GM12891 (cell line): ENCODE data around the gene YAF2.

ENCODE experiments used
- PAX5 ChIP-seq: IDR thresholded peaks from 2 replicates; pipeline ENCODE4 v1.6.1; 2011; ENCODE audit warnings: low read length, moderate library complexity, mild to moderate bottlenecking; ENCODE audit not compliant: insufficient read depth, severe bottlenecking
- POLR2A ChIP-seq: IDR thresholded peaks from 2 replicates; pipeline ENCODE4 v1.6.1; 2011; ENCODE audit warnings: low read depth, low read length, control low read depth
- POLR2AphosphoS5 ChIP-seq: IDR thresholded peaks from 2 replicates; pipeline ENCODE4 v1.6.1; 2011; ENCODE audit warnings: low read depth, low read length, control low read depth
- POU2F2 ChIP-seq: IDR thresholded peaks from 2 replicates; pipeline ENCODE4 v1.6.1; 2011; ENCODE audit warnings: low read depth, mild to moderate bottlenecking, control low read depth, low read length, moderate library complexity
- TAF1 ChIP-seq: IDR thresholded peaks from 2 replicates; pipeline ENCODE4 v1.6.1; 2011; ENCODE audit warnings: low read depth, low read length, control low read depth

DNA sequence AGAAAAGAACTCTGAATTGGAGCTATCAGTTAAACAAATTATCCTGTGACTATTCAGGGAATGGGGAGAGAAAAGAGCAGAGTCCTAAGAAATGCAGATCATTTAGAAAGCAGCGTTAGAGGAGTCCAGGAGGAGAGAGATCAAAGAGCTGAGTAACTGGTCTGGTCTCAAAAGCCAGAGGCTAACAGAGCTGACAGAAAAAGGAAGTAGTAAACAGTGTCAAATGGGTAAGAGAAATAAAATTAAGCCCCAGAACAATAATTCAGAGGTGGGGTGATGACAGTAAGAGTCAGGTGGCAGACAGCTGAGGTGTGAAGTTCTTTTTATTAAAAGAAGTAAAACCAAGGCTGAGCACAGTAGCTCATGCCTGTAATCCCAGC, 112.7 kb downstream of the YAF2 start:
- no peak for TF ChIP-seq POLR2A
- no peak for TF ChIP-seq POLR2AphosphoS5
- TF ChIP-seq TAF1 = no peak
- no peak for TF ChIP-seq POU2F2
- TF ChIP-seq PAX5 = no peak
